Testis (tissue), 3 donors: Measurements from ENCODE around the gene EPS15. TPM values are rescaled to one million over a fixed set of nuclear protein-coding genes. Genes with fewer than 3 reads are reported as not detected.

ENCODE experiments used
- DNase-seq: peaks from one replicate; pipeline ENCODE4 v3.0.0-alpha.2; 2019
- H3K27ac ChIP-seq, 2 donors: fragments of 200-600 bp; sonication (generic); one replicate each; pipeline ENCODE4 v1.5.1; 2019
- H3K27me3 ChIP-seq: fragments of 200-600 bp; sonication (generic); one replicate; pipeline ENCODE4 v1.5.1; 2019
- H3K36me3 ChIP-seq: fragments of 200-600 bp; sonication (generic); one replicate; pipeline ENCODE4 v1.5.1; 2017; ENCODE audit warnings: low read depth; ENCODE audit errors: missing control alignments
- H3K4me1 ChIP-seq: fragments of 200-600 bp; sonication (generic); one replicate; pipeline ENCODE4 v1.5.1; 2019
- H3K4me3 ChIP-seq, 2 donors: fragments of 200-600 bp; sonication (generic); one replicate each; pipeline ENCODE4 v1.5.1; 2017 to 2019
- H3K9me3 ChIP-seq: fragments of 200-600 bp; sonication (generic); one replicate; pipeline ENCODE4 v1.5.1; 2017
- POLR2A ChIP-seq: fragments of 450-650 bp; IDR thresholded peaks from one replicate; pipeline ENCODE4 v1.6.1; 2017; ENCODE audit warnings: antibody characterized with exemption, mild to moderate bottlenecking, moderate library complexity
- WGBS, 2 donors: methylation state at CpG; one replicate each; pipeline ENCODE4 v1.1.5; 2018; 5-methylcytosine and 5-hydroxymethylcytosine counted together
- intact Hi-C: fragments of 100-400 bp; cut with DNase I; formaldehyde crosslinking; loops from one replicate; pipeline ENCODE4 v1.15.1; 2023; ENCODE audit warnings: low total_unique reads
- polyA plus RNA-seq: library from polyadenylated mRNA; stranded (reverse); fragments of 350-450 nt; fragmentation: Illumina TruSeq; extraction: RNeasy Lipid Tissue Mini Kit (QIAGEN cat#74804); gene quantifications from one replicate; pipeline ENCODE4 v1.2.3, GENCODE V29; 2014; ENCODE audit warnings: low read depth, low replicate concordance; ENCODE audit not compliant: insufficient read depth
- total RNA-seq, 2 donors: library from RNA; depleted of rRNA; stranded (reverse); fragments of >200 nt; gene quantifications; one replicate each; pipeline ENCODE4 v1.2.3, GENCODE V29; 2016
- TF ChIP-seq, protein P1 (sequence below), 3 experiments: fragments of 450-650 bp in 2 of 3; fragments of 200-600 bp in 1 of 3; sonication (generic) in 1 of 3; IDR thresholded peaks; one replicate each; pipeline ENCODE4 v1.5.1; 2016 to 2019; ENCODE audit warnings: antibody characterized with exemption in 3 of 3, mild to moderate bottlenecking in 2 of 3, moderate library complexity in 1 of 3

The EPS15 gene
- total and polyA plus RNA-seq, 3 donors from 2014 or later: 77.2 to 127 (median 108) TPM

DNA sequence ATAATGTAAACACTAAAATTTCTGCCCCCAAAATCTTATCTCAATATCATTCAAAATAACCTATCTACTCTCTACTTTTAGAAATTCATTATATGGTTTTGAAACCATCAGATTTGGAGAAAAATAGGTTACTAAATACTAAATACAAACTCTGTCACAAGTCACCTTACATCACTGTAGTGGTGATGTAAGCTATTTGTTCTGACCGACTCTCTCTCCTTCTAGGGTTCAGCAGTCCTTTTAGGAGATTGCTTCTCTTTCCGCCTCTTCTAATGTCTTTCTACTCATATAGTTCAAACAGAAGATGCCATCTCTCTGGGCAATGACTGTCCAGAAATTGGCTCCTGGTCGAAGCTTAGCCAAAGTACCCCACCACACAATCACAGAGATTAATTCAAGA lies 93.1 kb downstream of the EPS15 start:
- no peaks in the 10 kb centered on the region for H3K36me3 ChIP-seq
- no peaks in the 10 kb centered on the region for H3K4me1 ChIP-seq
- intact Hi-C loops: no loop called here
- 93 to 98% methylated on average over 3 of the region's 3 CpGs for WGBS, 2 donors
- H3K27ac ChIP-seq: no peak overlapping the region
- TF ChIP-seq, protein P1, sequence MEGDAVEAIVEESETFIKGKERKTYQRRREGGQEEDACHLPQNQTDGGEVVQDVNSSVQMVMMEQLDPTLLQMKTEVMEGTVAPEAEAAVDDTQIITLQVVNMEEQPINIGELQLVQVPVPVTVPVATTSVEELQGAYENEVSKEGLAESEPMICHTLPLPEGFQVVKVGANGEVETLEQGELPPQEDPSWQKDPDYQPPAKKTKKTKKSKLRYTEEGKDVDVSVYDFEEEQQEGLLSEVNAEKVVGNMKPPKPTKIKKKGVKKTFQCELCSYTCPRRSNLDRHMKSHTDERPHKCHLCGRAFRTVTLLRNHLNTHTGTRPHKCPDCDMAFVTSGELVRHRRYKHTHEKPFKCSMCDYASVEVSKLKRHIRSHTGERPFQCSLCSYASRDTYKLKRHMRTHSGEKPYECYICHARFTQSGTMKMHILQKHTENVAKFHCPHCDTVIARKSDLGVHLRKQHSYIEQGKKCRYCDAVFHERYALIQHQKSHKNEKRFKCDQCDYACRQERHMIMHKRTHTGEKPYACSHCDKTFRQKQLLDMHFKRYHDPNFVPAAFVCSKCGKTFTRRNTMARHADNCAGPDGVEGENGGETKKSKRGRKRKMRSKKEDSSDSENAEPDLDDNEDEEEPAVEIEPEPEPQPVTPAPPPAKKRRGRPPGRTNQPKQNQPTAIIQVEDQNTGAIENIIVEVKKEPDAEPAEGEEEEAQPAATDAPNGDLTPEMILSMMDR (IDR thresholded peaks at IDR 0.05): no peak
- no peak for TF ChIP-seq POLR2A
- H3K27me3 ChIP-seq: no peaks in the 10 kb centered on the region
- H3K9me3 ChIP-seq: no peaks in the 10 kb centered on the region
- DNase-seq: no peak
- no peak overlapping the region for H3K4me3 ChIP-seq

DNA sequence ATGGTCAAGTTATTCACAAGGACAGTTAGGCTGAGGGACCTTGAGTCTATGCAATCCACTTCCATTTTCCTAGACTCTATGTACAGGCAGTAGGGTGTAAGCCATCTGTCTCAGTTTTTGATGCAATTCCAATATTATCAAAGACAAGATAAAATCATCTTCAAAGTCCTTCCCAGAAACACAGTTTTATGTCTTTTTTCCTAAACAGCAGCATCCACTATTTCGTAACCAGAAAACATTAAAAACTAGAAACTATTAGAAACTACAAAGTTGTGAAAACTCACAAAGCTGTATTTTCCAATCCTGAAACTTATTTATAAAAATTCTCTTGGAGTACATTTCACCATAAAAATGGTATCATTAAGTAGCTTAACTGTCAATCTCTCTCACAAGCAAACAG lies 93.8 kb downstream of the EPS15 start:
- intact Hi-C loops: no loop called here
- no peaks in the 10 kb centered on the region for H3K36me3 ChIP-seq
- no peaks in the 10 kb centered on the region for H3K9me3 ChIP-seq

DNA sequence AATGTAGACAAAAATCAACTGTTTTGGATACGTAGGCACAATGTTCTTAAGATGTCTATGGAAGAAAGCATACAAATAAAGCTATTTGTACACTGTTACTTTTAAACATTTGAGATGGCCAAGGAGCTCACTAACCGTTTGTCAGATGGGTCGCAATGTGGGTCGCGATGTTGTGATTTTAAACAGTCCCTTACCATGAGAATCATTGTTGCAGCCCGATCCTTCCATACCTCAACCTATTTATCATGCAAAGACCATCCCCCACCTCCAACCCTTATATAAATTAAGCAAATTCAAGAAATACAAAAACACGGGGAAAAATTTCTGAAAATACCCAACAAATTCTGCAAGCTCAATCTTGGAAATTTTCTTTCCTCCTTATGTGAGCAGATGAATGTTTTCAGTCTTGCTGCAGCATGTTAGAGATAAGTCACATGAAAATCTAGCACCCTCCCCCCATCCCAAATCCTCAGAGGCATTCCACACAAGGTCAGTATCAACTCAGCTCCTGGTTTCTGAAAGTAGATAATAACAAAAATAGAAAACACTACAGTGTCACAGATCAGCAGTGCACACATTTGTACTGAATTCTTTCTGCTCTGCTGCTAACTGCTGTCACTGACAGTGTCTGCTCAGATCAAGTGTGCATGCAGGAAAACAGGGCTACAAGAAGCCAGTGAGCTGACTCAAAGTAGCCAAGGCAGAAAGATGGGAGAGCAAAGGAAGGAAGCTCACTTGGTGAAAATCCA lies 95.8 kb downstream of the EPS15 start:
- intact Hi-C loops: no loop called here
- 36 to 43% methylated on average over 7 of the region's 7 CpGs for WGBS, 2 donors

More for the DNA sequence above, 93.8 kb downstream of the EPS15 start:
- Histone ChIP-seq H3K4me1 (no peaks in the 10 kb centered on the region), H3K27ac (no peak overlapping the region), H3K27me3 (no peaks in the 10 kb centered on the region), H3K4me3 (no peak overlapping the region)
- 95 to 100% methylated on average over 1 of the region's 1 CpG for WGBS, 2 donors
- TF ChIP-seq, protein P1 (IDR thresholded peaks at IDR 0.05): no peak
- TF ChIP-seq POLR2A: no peak
- DNase-seq: no peak

DNA sequence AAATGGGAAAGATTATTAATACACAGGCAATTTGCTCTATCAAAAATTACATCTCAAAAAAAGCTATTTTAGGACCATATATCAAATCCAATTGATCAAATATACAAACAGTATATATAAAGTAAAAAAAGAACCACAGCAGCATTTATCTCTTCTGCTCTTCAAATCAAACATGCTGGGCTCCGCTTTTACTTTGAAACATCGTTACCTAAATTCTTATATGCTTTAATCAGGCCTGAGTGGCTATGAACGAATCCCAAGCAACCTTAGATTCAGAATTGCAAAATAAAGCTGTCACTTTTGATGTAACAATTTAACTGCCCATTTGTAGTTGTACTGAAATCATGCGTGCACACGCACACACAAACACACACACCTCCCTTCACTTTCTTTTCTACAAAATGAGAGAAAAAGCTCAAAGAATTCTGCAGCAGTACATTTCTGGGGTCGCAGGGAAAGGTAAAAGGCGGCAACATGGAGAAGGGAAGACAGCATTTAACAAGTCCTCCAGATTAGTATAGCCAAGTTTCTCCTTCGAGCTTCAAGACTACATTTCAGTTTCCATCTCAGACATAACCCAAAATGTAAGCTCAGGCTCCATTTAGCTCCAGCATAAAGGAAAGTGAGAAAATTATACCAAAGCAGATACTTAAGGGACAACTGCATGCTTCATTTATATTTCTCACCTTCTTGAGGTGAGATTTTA lies 96.5 kb downstream of the EPS15 start:
- intact Hi-C loops: no loop called here
- Histone ChIP-seq H3K36me3 (no peaks in the 10 kb centered on the region), H3K4me3 (no peak overlapping the region), H3K4me1 (no peaks in the 10 kb centered on the region), H3K27me3 (no peaks in the 10 kb centered on the region), H3K27ac (peak overlapping the region in 1 of 2 donors; percentile 55), H3K9me3 (no peaks in the 10 kb centered on the region)
- WGBS, 2 donors: 34 to 49% methylated on average over 8 of the region's 8 CpGs
- no peak for TF ChIP-seq POLR2A
- TF ChIP-seq, protein P1 (IDR thresholded peaks at IDR 0.05): no peak
- DNase-seq: no peak

More for the DNA sequence above, 95.8 kb downstream of the EPS15 start:
- DNase-seq: peak; percentile 41
- TF ChIP-seq, protein P1 (IDR thresholded peaks at IDR 0.05): no peak
- TF ChIP-seq POLR2A: no peak
- no peaks in the 10 kb centered on the region for H3K4me1 ChIP-seq
- H3K9me3 ChIP-seq: no peaks in the 10 kb centered on the region
- peak overlapping the region in 1 of 2 donors; percentile 55 for H3K27ac ChIP-seq
- no peaks in the 10 kb centered on the region for H3K27me3 ChIP-seq
- H3K36me3 ChIP-seq: no peaks in the 10 kb centered on the region
- H3K4me3 ChIP-seq: no peak overlapping the region
